SU-DHL-6 (cell line): ENCODE data around the gene PLEKHD1.

Source experiments
- CTCF ChIP-seq: fragments of 200-600 bp; sonication (generic); IDR thresholded peaks from one replicate; pipeline ENCODE4 v1.5.1; 2017; ENCODE audit warnings: antibody characterized with exemption, mild to moderate bottlenecking, low read length, moderate library complexity; ENCODE audit not compliant: insufficient read depth, poor library complexity, severe bottlenecking
- EZH2phosphoT487 ChIP-seq: fragments of 200-600 bp; sonication (generic), shearing (Covaris generic); conservative IDR thresholded peaks from 2 replicates; pipeline ENCODE4 v1.6.1; 2018; ENCODE audit warnings: mild to moderate bottlenecking, antibody characterized with exemption, low read length, moderate library complexity, mixed read lengths

- TF ChIP-seq CTCF (no peak), EZH2phosphoT487 (no peak)
Measured at GRCh38 chr14:69481815-69482568, 2.5 kb upstream of the PLEKHD1 start.
